ENCODE measurements around the gene CCNI. TPM values are rescaled to one million over a fixed set of nuclear protein-coding genes. Genes with fewer than 3 reads are reported as not detected.

CCNI gene
- total RNA-seq, 1 experiment from 2014 or later, result 240 TPM

GRCh38 chr4:77021614-77022089 is 54.1 kb downstream of the CCNI start:
- Histone ChIP-seq H4K8ac (replicated peaks; ENCODE audit: insufficient read length, low read depth, low read length) (no peak overlapping the region), H2AK5ac (ENCODE audit: insufficient read length, low read length) (no peak overlapping the region), H3K4me2 (ENCODE audit: insufficient read depth, insufficient read length, low read length) (no peak overlapping the region), H3K18ac (ENCODE audit: insufficient read length, low read depth, low read length) (peak overlapping the region; percentile 3), H3K23me2 (ENCODE audit: insufficient read length, low read depth, low read length, poor library complexity, severe bottlenecking) (no peaks in the 10 kb centered on the region), H3K14ac (ENCODE audit: insufficient read depth, low read length) (no peak overlapping the region), H3K79me2 (ENCODE audit: insufficient read depth, low read length) (no peaks in the 10 kb centered on the region), H2BK15ac (ENCODE audit: low read depth, low read length) (no peak overlapping the region), H3K9me3 (ENCODE audit: control insufficient read depth, low read depth, low read length) (no peaks in the 10 kb centered on the region), H3K4ac (ENCODE audit: low read depth, low read length) (no peak overlapping the region), H3T11ph (ENCODE audit: low read length) (no peak overlapping the region), H3K9ac (ENCODE audit: extremely low read depth, insufficient read length, low read length) (no peak overlapping the region), H2BK20ac (ENCODE audit: low read depth, low read length, poor library complexity, severe bottlenecking) (no peak overlapping the region), H4K20me1 (ENCODE audit: control insufficient read depth, insufficient read depth, insufficient read length) (no peaks in the 10 kb centered on the region), H4K91ac (ENCODE audit: insufficient read length, low read depth, low read length) (no peak overlapping the region), H3K79me1 (ENCODE audit: insufficient read depth, low read depth, low read length, poor library complexity, severe bottlenecking) (no peaks in the 10 kb centered on the region), H2BK12ac (ENCODE audit: insufficient read length, low read depth, low read length) (no peak overlapping the region), H3K23ac (ENCODE audit: insufficient read length, low read depth, low read length) (no peak overlapping the region), H2BK120ac (ENCODE audit: low read depth, low read length, poor library complexity, severe bottlenecking) (no peak overlapping the region), H3K56ac (ENCODE audit: insufficient read length, low read depth, low read length) (no peak overlapping the region), H4K5ac (ENCODE audit: insufficient read length, low read depth, low read length) (no peak overlapping the region), H3K27ac (ENCODE audit: insufficient read length, low read depth, low read length) (peak overlapping the region; percentile 14), H2AFZ (ENCODE audit: low read length) (no peak overlapping the region), H3K27me3 (ENCODE audit: insufficient read depth, low read length) (no peaks in the 10 kb centered on the region), H2BK5ac (ENCODE audit: insufficient read length, low read length) (no peak overlapping the region), H3K4me1 (ENCODE audit: insufficient read depth, low read length) (peaks cover 6% of the 10 kb centered on the region; the same call in 1 of the 2 replicates)
- H3K36me3 Mint-ChIP-seq (ENCODE audit: insufficient read depth in 1 of 3, low read depth in 3 of 3), result peaks cover 30 to 65% (median 43%) of the 10 kb centered on the region in 3 experiments
- no peak overlapping the region for H3K4me3 Mint-ChIP-seq
- DNase-seq, result no peak
- peak overlapping the region in 2 of 3 experiments; percentile 88 to 91; a peak in 5 of 7 replicates for H3K27ac Mint-ChIP-seq
- H3K9me3 Mint-ChIP-seq, result no peaks in the 10 kb centered on the region
- no peaks in the 10 kb centered on the region for H3K27me3 Mint-ChIP-seq (ENCODE audit: low read depth)
- TF ChIP-seq CTCF (conservative IDR thresholded peaks at IDR 0.05), result no peak
- WGBS (ENCODE audit: extremely low coverage, insufficient read length, low lambda C conversion rate), result no CpG with 5 or more reads among the region's 5 CpGs
- H3K4me1 Mint-ChIP-seq, result peaks cover 17 to 20% of the 10 kb centered on the region in 2 experiments
